ENCODE measurements around the gene RPS13.

- TF ChIP-seq CTCF (IDR thresholded peaks at IDR 0.05) (no peak), POLR2A (IDR thresholded peaks at IDR 0.05) (no peak), POLR2AphosphoS5 (IDR thresholded peaks at IDR 0.05) (no peak)
Observed at GRCh38 chr11:17102462-17102861, 25.0 kb upstream of the RPS13 start.
